IMR-90 (cell line): Measurements from ENCODE around the gene CTDSPL. TPM values are rescaled to one million over a fixed set of nuclear protein-coding genes. Genes with fewer than 3 reads are reported as not detected.
A peak's percentile ranks its signal among the peaks of the same experiment; 100 is the strongest.

Experiments used
- ATAC-seq: fragments of 200-7000 bp; cut with Tn5 transposase; 2 replicates; pipeline ENCODE4 v1.9.1; 2020; ENCODE audit warnings: low read depth, mild to moderate bottlenecking, moderate library complexity
- BruUV-seq: library from RNA; stranded (reverse); fragments of 400-500 nt; replicated peaks from 2 replicates; lab custom pipeline; 2021; lab: Mats Ljungman, UMichigan
- CTCF ChIA-PET: fragments of 300-600 bp; formaldehyde crosslinking; extraction: SDS; loops from one replicate; lab custom pipeline; 2021; ENCODE audit warnings: antibody characterized with exemption; lab: Yijun Ruan, JAX
- POLR2A ChIA-PET: fragments of 300-600 bp; sonication (Branson Sonifier 250); formaldehyde crosslinking; loops from one replicate; lab custom pipeline; 2022; ENCODE audit warnings: antibody characterized with exemption; ENCODE audit not compliant: unreplicated experiment; lab: Charles Lee
- DNase-seq: peaks from one replicate; pipeline ENCODE4 v3.0.0; 2013
- H2AFZ ChIP-seq: replicated peaks from 2 replicates; pipeline ENCODE3; 2013; ENCODE audit warnings: low read length, mild to moderate bottlenecking; ENCODE audit not compliant: poor library complexity
- H2AK5ac ChIP-seq: 2 replicates; pipeline ENCODE4 v1.6.1; 2013; ENCODE audit warnings: low read depth, low read length, inconsistent platforms
- H2AK9ac ChIP-seq: replicated peaks from 2 replicates; pipeline ENCODE3; 2013; ENCODE audit warnings: mild to moderate bottlenecking, low read depth, low read length, moderate library complexity; ENCODE audit not compliant: poor library complexity
- H2BK120ac ChIP-seq: 2 replicates; pipeline ENCODE4 v1.6.1; 2013; ENCODE audit warnings: low read depth, low read length, inconsistent platforms
- H2BK15ac ChIP-seq: 3 replicates; pipeline ENCODE4 v1.6.1; 2013; ENCODE audit warnings: low read depth, low read length, inconsistent platforms
- H2BK20ac ChIP-seq: 2 replicates; pipeline ENCODE4 v1.6.1; 2013; ENCODE audit warnings: low read depth, mild to moderate bottlenecking, inconsistent platforms, low read length, moderate library complexity
- H2BK5ac ChIP-seq: 2 replicates; pipeline ENCODE4 v1.6.1; 2013; ENCODE audit warnings: mild to moderate bottlenecking, low read depth, low read length, inconsistent platforms; ENCODE audit not compliant: poor library complexity, severe bottlenecking
- H3K14ac ChIP-seq: replicated peaks from 2 replicates; pipeline ENCODE4 v1.6.1; 2013; ENCODE audit warnings: low read depth, low read length, inconsistent platforms
- H3K18ac ChIP-seq: 2 replicates; pipeline ENCODE4 v1.6.1; 2013; ENCODE audit warnings: low read depth, low read length, control low read depth
- H3K23ac ChIP-seq: 2 replicates; pipeline ENCODE4 v1.6.1; 2013; ENCODE audit warnings: low read depth, low read length, inconsistent platforms
- H3K27ac ChIP-seq: 2 replicates; pipeline ENCODE4 v1.5.1; 2013; ENCODE audit warnings: mild to moderate bottlenecking, control low read depth, low read length; ENCODE audit not compliant: insufficient read depth
- H3K27me3 ChIP-seq: 2 replicates; pipeline ENCODE4 v1.6.1; 2013; ENCODE audit warnings: low read length; ENCODE audit not compliant: control insufficient read depth, insufficient read depth
- H3K36me3 ChIP-seq: 2 replicates; pipeline ENCODE4 v1.6.1; 2013; ENCODE audit warnings: low read length, mixed read lengths; ENCODE audit not compliant: control insufficient read depth, insufficient read depth
- H3K4ac ChIP-seq: 2 replicates; pipeline ENCODE4 v1.6.1; 2013; ENCODE audit warnings: low read depth, low read length, inconsistent platforms
- H3K4me1 ChIP-seq: 2 replicates; pipeline ENCODE4 v1.6.1; 2013; ENCODE audit warnings: low read length, mixed read lengths; ENCODE audit not compliant: control insufficient read depth, insufficient read depth
- H3K4me2 ChIP-seq: 2 replicates; pipeline ENCODE4 v1.6.1; 2013; ENCODE audit warnings: low read depth, mild to moderate bottlenecking, control low read depth, low read length, moderate library complexity
- H3K4me3 ChIP-seq: 2 replicates; pipeline ENCODE4 v1.5.1; 2013; ENCODE audit warnings: low read depth, mild to moderate bottlenecking, control low read depth, low read length, moderate library complexity; ENCODE audit not compliant: insufficient read depth
- H3K56ac ChIP-seq: 2 replicates; pipeline ENCODE4 v1.6.1; 2013; ENCODE audit warnings: low read length, inconsistent platforms; ENCODE audit not compliant: insufficient read depth; ENCODE audit errors: extremely low read depth
- H3K79me1 ChIP-seq, 2 experiments: 2 replicates each; pipeline ENCODE4 v1.6.1; 2013; ENCODE audit warnings: low read length in 2 of 2, inconsistent platforms in 1 of 2, low read depth in 1 of 2
- H3K9ac ChIP-seq: 2 replicates; pipeline ENCODE4 v1.6.1; 2013; ENCODE audit warnings: low read depth, low read length, control low read depth
- H3K9me1 ChIP-seq: 2 replicates; pipeline ENCODE4 v1.6.1; 2013; ENCODE audit warnings: low read length, inconsistent platforms; ENCODE audit not compliant: insufficient read depth
- H3K9me3 ChIP-seq: 2 replicates; pipeline ENCODE4 v1.6.1; 2013; ENCODE audit warnings: low read length; ENCODE audit not compliant: control insufficient read depth, insufficient read depth
- H4K20me1 ChIP-seq: 2 replicates; pipeline ENCODE4 v1.6.1; 2013; ENCODE audit warnings: low read length, inconsistent platforms; ENCODE audit not compliant: insufficient read depth
- H4K5ac ChIP-seq: 2 replicates; pipeline ENCODE4 v1.6.1; 2013; ENCODE audit warnings: mild to moderate bottlenecking, low read depth, low read length, control low read depth
- H4K8ac ChIP-seq, 2 experiments: 2 replicates each; pipeline ENCODE4 v1.6.1; 2013; ENCODE audit warnings: low read depth in 2 of 2, low read length in 2 of 2, control low read depth in 1 of 2, inconsistent platforms in 1 of 2
- H4K91ac ChIP-seq: 2 replicates; pipeline ENCODE4 v1.6.1; 2013; ENCODE audit warnings: low read depth, low read length, inconsistent platforms; ENCODE audit not compliant: insufficient read depth
- BHLHE40 ChIP-seq: fragments of 150-350 bp; IDR thresholded peaks from 2 replicates; pipeline ENCODE4 v1.6.1; 2016; ENCODE audit warnings: mild to moderate bottlenecking, low read depth, low read length
- CEBPB ChIP-seq: IDR thresholded peaks from 2 replicates; pipeline ENCODE4 v1.6.1; 2012; ENCODE audit warnings: low read depth, low read length, improper control_type of control experiment
- FOS ChIP-seq: fragments of 150-350 bp; IDR thresholded peaks from 2 replicates; pipeline ENCODE4 v1.6.1; 2016; ENCODE audit warnings: low read depth, low read length
- MAFK ChIP-seq: IDR thresholded peaks from 2 replicates; pipeline ENCODE4 v1.6.1; 2012; ENCODE audit warnings: low read depth, low read length, improper control_type of control experiment
- POLR2A ChIP-seq: IDR thresholded peaks from 2 replicates; pipeline ENCODE4 v1.6.1; 2012; ENCODE audit warnings: mild to moderate bottlenecking, low read depth, low read length
- RAD21 ChIP-seq: IDR thresholded peaks from 2 replicates; pipeline ENCODE4 v1.6.1; 2012; ENCODE audit warnings: low read length, improper control_type of control experiment
- SMC3 ChIP-seq: fragments of 150-350 bp; IDR thresholded peaks from 2 replicates; pipeline ENCODE4 v1.6.1; 2016; ENCODE audit warnings: low read depth, mild to moderate bottlenecking, antibody characterized with exemption, low read length, moderate library complexity
- WGBS, 2 experiments: methylation state at CpG; one replicate each; pipeline versions ENCODE4 v1.1.5 to v1.1.7; 2013; ENCODE audit warnings: missing lambda C conversion rate in 2 of 2; ENCODE audit not compliant: insufficient read length in 1 of 2; ENCODE audit errors: extremely low coverage in 2 of 2; 5-methylcytosine and 5-hydroxymethylcytosine counted together
- dilution Hi-C: fragments of 300-500 bp; cut with HindIII; formaldehyde crosslinking; loops from one replicate; pipeline ENCODE4 v1.14.3; 2018; ENCODE audit warnings: low sequenced_read_pairs; ENCODE audit not compliant: unreplicated experiment
- in situ Hi-C: fragments of 300-500 bp; cut with MboI; formaldehyde crosslinking; loops from 3 replicates; pipeline ENCODE4 v1.14.3; 2019; ENCODE audit warnings: low sequenced_read_pairs, inconsistent platforms, mixed read lengths
- intact Hi-C: fragments of 100-400 bp; cut with micrococcal nuclease; formaldehyde crosslinking; loops from 2 replicates; pipeline ENCODE4 v1.10.0; 2022
- polyA plus RNA-seq, 3 experiments: library from polyadenylated mRNA; depleted of rRNA; stranded (reverse); fragments of >200 nt; gene quantifications; 2 replicates each; pipeline ENCODE4 v1.2.3, GENCODE V29; 2012; ENCODE audit warnings: low replicate concordance in 1 of 3
- total RNA-seq: library from RNA; depleted of rRNA; stranded (reverse); fragments of >200 nt; gene quantifications from 2 replicates; pipeline ENCODE4 v1.2.3, GENCODE V29; 2012

Gene CTDSPL
- total and polyA plus RNA-seq, 2 of the 4 experiments (the other 2 are of a cell fraction), result 24.5 to 29.0 TPM

GRCh38 chr3:37823189-37823588, 38.5 kb upstream of the CTDSPL start:
- no peak overlapping the region for H2AFZ ChIP-seq
- no peak overlapping the region for H3K14ac ChIP-seq
- no peak overlapping the region for H3K27ac ChIP-seq
- H3K36me3 ChIP-seq, result no peaks in the 10 kb centered on the region
- H3K4me2 ChIP-seq, result no peak overlapping the region
- H2BK5ac ChIP-seq, result no peak overlapping the region
- no peak overlapping the region for H2AK5ac ChIP-seq
- ATAC-seq (no peak), DNase-seq (peak; percentile 16)
- H3K4ac ChIP-seq, result no peak overlapping the region
- no TSS peak for BruUV-seq
- no peak for TF ChIP-seq POLR2A
- no peak for TF ChIP-seq FOS
- TF ChIP-seq BHLHE40, result peak; percentile 62
- no peak for TF ChIP-seq CEBPB
- no peak for TF ChIP-seq SMC3
- TF ChIP-seq RAD21, result no peak
- no peak for TF ChIP-seq MAFK
- H3K9me1 ChIP-seq, result no peaks in the 10 kb centered on the region; the same call in 1 of the 2 replicates
- no peak overlapping the region for H3K56ac ChIP-seq
- no peaks in the 10 kb centered on the region for H3K79me1 ChIP-seq
- no peaks in the 10 kb centered on the region for H3K9me3 ChIP-seq
- H3K18ac ChIP-seq, result no peak overlapping the region
- POLR2A ChIA-PET, result no interaction called here
- no peak overlapping the region for H4K5ac ChIP-seq
- CTCF ChIA-PET, result no interaction called here
- H3K9ac ChIP-seq, result no peak overlapping the region
- H2BK15ac ChIP-seq, result no peak overlapping the region
- no peak overlapping the region for H2BK120ac ChIP-seq
- no peak overlapping the region for H4K8ac ChIP-seq
- in situ Hi-C loops (no loop called here), dilution Hi-C loops (no loop called here), intact Hi-C loops (no loop called here)
- no peak overlapping the region for H2AK9ac ChIP-seq
- no peaks in the 10 kb centered on the region for H3K27me3 ChIP-seq
- no peak overlapping the region for H4K91ac ChIP-seq
- H3K4me1 ChIP-seq, result no peaks in the 10 kb centered on the region
- no peak overlapping the region for H3K23ac ChIP-seq
- H3K4me3 ChIP-seq, result no peak overlapping the region
- no CpG with 5 or more reads among the region's 4 CpGs for WGBS, 2 experiments
- H2BK20ac ChIP-seq, result no peak overlapping the region
- H4K20me1 ChIP-seq, result no peaks in the 10 kb centered on the region
